HL-60 (cell line): ENCODE data around the gene RPUSD1.

Experiments
- DNase-seq, 2 experiments: peaks; one replicate each; pipeline ENCODE4 v3.0.0-alpha.2; 2010 to 2020; ENCODE audit warnings: low read depth in 1 of 2, low spot score in 1 of 2
- H3K27ac ChIP-seq: fragments of 250-450 bp; sonication (Bioruptor Pico); replicated peaks from 2 replicates; pipeline ENCODE4 v1.5.1; 2020; ENCODE audit warnings: mild to moderate bottlenecking, moderate library complexity
- H3K27me3 ChIP-seq: fragments of 250-450 bp; sonication (Bioruptor Pico); 2 replicates; pipeline ENCODE4 v1.5.1; 2021; ENCODE audit warnings: mild to moderate bottlenecking, moderate library complexity; ENCODE audit not compliant: insufficient read depth, poor library complexity, severe bottlenecking
- H3K4me3 ChIP-seq: replicated peaks from 2 replicates; pipeline ENCODE4 v1.5.1; 2011; ENCODE audit warnings: mild to moderate bottlenecking, control low read depth, low read length; ENCODE audit not compliant: insufficient read depth
- GABPA ChIP-seq: IDR thresholded peaks from 2 replicates; pipeline ENCODE4 v1.6.1; 2012; ENCODE audit warnings: low read depth
- POLR2AphosphoS5 ChIP-seq: IDR thresholded peaks from 2 replicates; pipeline ENCODE4 v1.6.1; 2012; ENCODE audit warnings: low read depth
- SPI1 ChIP-seq: IDR thresholded peaks from 2 replicates; pipeline ENCODE4 v1.6.1; 2012; ENCODE audit warnings: low read depth, mild to moderate bottlenecking, borderline replicate concordance
- TF ChIP-seq, protein P1 (sequence below): IDR thresholded peaks from 2 replicates; pipeline ENCODE4 v1.6.1; 2012; ENCODE audit warnings: low read depth; ENCODE audit not compliant: insufficient replicate concordance
- TF ChIP-seq, protein P2 (sequence below): IDR thresholded peaks from one replicate; pipeline ENCODE4 v1.5.1; 2011; ENCODE audit warnings: low read length, control low read depth, inconsistent platforms; ENCODE audit not compliant: insufficient read depth

Gene RPUSD1

DNA sequence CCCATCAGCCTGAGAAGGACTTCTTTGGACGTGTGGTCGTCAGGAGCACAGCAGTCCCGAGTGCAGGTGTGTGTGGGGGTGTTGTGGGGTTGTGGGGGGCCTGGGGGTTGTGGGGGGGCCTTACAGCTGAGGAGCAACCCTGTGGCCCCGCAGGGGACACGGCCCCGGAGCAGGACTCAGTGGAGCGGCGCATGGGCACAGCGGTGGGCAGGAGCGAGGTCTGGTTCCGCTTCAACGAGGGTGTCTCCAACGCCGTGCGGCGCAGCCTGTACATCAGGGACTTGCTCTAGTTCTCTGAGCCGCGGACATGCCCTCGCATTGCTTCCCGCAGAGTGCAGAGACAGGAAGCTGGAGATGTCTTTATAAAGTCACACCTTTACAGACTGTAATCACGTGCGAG is 9.5 kb upstream of the RPUSD1 start:
- Histone ChIP-seq H3K4me3 (no peak overlapping the region), H3K27ac (no peak overlapping the region), H3K27me3 (peaks cover 28% of the 10 kb centered on the region)
- no peak for DNase-seq
- TF ChIP-seq POLR2AphosphoS5 (no peak), SPI1 (no peak), GABPA (no peak)
- TF ChIP-seq, protein P1, sequence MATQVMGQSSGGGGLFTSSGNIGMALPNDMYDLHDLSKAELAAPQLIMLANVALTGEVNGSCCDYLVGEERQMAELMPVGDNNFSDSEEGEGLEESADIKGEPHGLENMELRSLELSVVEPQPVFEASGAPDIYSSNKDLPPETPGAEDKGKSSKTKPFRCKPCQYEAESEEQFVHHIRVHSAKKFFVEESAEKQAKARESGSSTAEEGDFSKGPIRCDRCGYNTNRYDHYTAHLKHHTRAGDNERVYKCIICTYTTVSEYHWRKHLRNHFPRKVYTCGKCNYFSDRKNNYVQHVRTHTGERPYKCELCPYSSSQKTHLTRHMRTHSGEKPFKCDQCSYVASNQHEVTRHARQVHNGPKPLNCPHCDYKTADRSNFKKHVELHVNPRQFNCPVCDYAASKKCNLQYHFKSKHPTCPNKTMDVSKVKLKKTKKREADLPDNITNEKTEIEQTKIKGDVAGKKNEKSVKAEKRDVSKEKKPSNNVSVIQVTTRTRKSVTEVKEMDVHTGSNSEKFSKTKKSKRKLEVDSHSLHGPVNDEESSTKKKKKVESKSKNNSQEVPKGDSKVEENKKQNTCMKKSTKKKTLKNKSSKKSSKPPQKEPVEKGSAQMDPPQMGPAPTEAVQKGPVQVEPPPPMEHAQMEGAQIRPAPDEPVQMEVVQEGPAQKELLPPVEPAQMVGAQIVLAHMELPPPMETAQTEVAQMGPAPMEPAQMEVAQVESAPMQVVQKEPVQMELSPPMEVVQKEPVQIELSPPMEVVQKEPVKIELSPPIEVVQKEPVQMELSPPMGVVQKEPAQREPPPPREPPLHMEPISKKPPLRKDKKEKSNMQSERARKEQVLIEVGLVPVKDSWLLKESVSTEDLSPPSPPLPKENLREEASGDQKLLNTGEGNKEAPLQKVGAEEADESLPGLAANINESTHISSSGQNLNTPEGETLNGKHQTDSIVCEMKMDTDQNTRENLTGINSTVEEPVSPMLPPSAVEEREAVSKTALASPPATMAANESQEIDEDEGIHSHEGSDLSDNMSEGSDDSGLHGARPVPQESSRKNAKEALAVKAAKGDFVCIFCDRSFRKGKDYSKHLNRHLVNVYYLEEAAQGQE: no peak
- TF ChIP-seq, protein P2, sequence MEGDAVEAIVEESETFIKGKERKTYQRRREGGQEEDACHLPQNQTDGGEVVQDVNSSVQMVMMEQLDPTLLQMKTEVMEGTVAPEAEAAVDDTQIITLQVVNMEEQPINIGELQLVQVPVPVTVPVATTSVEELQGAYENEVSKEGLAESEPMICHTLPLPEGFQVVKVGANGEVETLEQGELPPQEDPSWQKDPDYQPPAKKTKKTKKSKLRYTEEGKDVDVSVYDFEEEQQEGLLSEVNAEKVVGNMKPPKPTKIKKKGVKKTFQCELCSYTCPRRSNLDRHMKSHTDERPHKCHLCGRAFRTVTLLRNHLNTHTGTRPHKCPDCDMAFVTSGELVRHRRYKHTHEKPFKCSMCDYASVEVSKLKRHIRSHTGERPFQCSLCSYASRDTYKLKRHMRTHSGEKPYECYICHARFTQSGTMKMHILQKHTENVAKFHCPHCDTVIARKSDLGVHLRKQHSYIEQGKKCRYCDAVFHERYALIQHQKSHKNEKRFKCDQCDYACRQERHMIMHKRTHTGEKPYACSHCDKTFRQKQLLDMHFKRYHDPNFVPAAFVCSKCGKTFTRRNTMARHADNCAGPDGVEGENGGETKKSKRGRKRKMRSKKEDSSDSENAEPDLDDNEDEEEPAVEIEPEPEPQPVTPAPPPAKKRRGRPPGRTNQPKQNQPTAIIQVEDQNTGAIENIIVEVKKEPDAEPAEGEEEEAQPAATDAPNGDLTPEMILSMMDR: no peak

DNA sequence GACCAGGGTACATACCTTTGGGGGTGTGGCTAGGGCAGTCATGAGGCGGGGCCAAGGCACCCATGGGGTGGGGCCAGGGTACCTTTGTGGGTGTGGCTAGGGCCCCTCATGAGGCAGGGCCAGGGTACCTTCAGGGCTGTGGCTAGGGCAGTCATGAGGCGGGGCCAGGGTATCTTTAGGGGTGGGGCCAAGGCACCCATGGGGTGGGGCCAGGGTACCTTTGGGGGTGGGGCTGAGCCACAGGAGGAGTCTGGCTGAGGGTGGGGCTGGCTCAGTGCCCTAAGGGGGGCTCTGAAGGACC is 8.9 kb upstream of the RPUSD1 start:
- H3K4me3 ChIP-seq: no peak overlapping the region
- no peak overlapping the region for H3K27ac ChIP-seq
- H3K27me3 ChIP-seq: peaks cover 23% of the 10 kb centered on the region
- TF ChIP-seq, protein P1: no peak
- TF ChIP-seq GABPA: no peak
- no peak for TF ChIP-seq SPI1
- no peak for DNase-seq

DNA sequence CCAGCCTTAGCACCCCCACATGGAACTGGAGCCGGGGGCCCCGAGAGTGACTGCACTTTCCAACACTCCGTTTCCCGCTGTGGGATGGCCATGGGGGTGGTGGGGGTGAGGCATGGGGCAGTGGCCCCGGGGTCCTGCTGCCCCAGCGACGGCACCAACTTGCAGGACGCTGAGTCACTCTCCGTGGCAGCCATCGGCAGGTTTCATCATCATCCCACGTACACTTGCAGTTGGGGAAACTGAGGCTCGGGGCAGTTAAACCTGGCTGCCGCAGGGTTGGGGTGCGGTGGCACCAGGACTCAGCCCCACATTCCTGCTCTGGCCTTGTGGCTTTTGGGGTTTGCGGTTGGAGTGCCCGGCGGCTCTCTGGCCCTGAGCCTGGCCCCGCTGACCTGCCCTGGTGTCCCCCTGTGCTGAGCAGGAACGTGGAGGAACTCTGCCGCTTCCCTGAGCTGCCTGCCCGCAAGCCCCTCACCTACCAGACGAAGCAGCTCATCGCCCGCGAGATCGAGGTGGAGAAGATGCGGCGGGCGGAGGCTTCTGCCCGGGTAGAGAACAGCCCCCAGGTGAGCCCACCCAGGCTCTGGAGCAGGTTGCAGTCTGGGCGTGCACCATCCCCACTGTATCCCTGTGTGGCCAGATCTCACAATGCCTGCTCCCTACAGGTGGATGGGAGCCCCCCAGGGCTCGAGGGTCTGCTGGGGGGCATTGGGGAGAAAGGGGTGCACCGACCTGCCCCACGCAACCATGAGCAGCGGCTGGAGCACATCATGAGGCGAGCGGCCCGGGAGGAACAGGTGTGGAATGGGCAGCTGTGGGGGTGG is 8.3 kb upstream of the RPUSD1 start:
- DNase-seq: no peak
- no peak for TF ChIP-seq POLR2AphosphoS5
- TF ChIP-seq, protein P1: no peak
- Histone ChIP-seq H3K27me3 (peaks cover 17% of the 10 kb centered on the region), H3K4me3 (no peak overlapping the region), H3K27ac (no peak overlapping the region)

DNA sequence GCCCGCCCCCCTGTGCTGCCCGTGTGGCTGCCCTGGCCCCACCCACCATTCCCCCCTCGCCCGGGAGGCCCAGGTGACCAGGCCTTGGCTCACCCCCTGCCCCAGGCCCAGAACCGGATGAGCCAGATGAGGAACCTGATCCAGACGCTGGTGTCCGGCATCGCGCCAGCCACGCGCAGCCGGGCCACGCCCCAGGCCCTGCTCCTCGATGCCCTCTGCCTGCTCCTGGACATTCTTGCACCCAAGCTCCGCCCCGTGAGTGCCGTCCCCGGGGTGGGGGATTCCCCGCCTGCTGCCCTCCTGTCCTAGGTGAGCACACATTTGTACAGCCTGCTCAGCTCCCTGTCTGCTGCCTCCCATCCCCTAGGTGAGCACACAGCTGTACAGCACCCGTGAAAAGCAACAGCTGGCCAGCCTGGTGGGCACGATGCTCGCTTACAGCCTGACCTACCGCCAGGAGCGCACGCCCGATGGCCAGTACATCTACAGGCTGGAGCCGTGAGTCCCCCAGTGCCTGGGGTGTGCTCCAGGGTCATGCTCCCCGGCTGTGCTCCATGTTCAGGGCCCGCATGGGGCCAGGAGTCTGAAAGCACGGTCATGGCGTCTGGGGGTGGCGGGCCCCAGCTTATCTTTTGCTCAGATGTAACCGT is 7.5 kb upstream of the RPUSD1 start:
- TF ChIP-seq, protein P2: no peak
- TF ChIP-seq GABPA: no peak
- TF ChIP-seq POLR2AphosphoS5: no peak
- no peak for TF ChIP-seq SPI1
- TF ChIP-seq, protein P1: no peak
- Histone ChIP-seq H3K27me3 (peaks cover 9% of the 10 kb centered on the region), H3K27ac (no peak overlapping the region), H3K4me3 (no peak overlapping the region)
- DNase-seq: no peak
